HEK293 (cell line): ENCODE results near the gene NPAT.

Experiments used
- CTCF ChIA-PET: fragments of 350-600 bp; formaldehyde crosslinking; extraction: SDS; loops from one replicate; lab custom pipeline; 2021; ENCODE audit warnings: antibody characterized with exemption; lab: Yijun Ruan, JAX
- POLR2A ChIA-PET: fragments of 300-600 bp; formaldehyde crosslinking; extraction: SDS; loops from one replicate; lab custom pipeline; 2020; ENCODE audit warnings: antibody characterized with exemption, inconsistent platforms; lab: Yijun Ruan, JAX
- H3K27ac ChIP-seq: fragments of 200-500 bp; sonication (Bioruptor generic); 2 replicates; pipeline ENCODE4 v1.5.1; 2014; ENCODE audit warnings: low read depth, low read length, control low read depth, inconsistent platforms; ENCODE audit errors: extremely low read depth
- H3K36me3 ChIP-seq, 2 experiments: fragments of 200-500 bp in 1 of 2; sonication (Bioruptor generic) in 1 of 2; 1 replicate in 1 of 2; 2 replicates in 1 of 2; pipeline ENCODE4 v1.5.1; 2014 to 2017; ENCODE audit warnings: inconsistent platforms in 2 of 2, low read length in 2 of 2; ENCODE audit not compliant: control insufficient read depth in 2 of 2, insufficient read depth in 1 of 2
- H3K4me1 ChIP-seq: fragments of 200-500 bp; sonication (Bioruptor generic); 2 replicates; pipeline ENCODE4 v1.5.1; 2014; ENCODE audit warnings: mild to moderate bottlenecking, low read length, inconsistent platforms; ENCODE audit not compliant: control insufficient read depth, insufficient read depth
- H3K4me3 ChIP-seq: 2 replicates; pipeline ENCODE4 v1.5.1; 2011; ENCODE audit warnings: low read depth, mild to moderate bottlenecking, control low read depth, low read length, moderate library complexity
- H3K9me3 ChIP-seq: fragments of 200-500 bp; sonication (Bioruptor generic); 2 replicates; pipeline ENCODE4 v1.5.1; 2014; ENCODE audit warnings: low read depth, low read length, inconsistent platforms; ENCODE audit not compliant: control insufficient read depth, insufficient read depth
- IKZF3 ChIP-seq: fragments of 450-650 bp; IDR thresholded peaks from 2 replicates; pipeline ENCODE4 v1.5.0; 2018; ENCODE audit warnings: missing biosample characterization, mild to moderate bottlenecking, missing genetic modification characterization, moderate library complexity
- KLF8 ChIP-seq: fragments of 450-650 bp; formaldehyde crosslinking; IDR thresholded peaks from 2 replicates; pipeline ENCODE4 v1.5.1; 2016; ENCODE audit warnings: missing biosample characterization, missing genetic modification characterization
- PRDM10 ChIP-seq: fragments of 450-650 bp; formaldehyde crosslinking; IDR thresholded peaks from 2 replicates; pipeline ENCODE4 v1.5.1; 2016; ENCODE audit warnings: missing biosample characterization, missing genetic modification characterization
- SETDB1 ChIP-seq: IDR thresholded peaks from one replicate; pipeline ENCODE4 v1.6.1; 2017; ENCODE audit warnings: mild to moderate bottlenecking, low read length, moderate library complexity, mixed read lengths; ENCODE audit not compliant: insufficient read length
- SP2 ChIP-seq: fragments of 450-650 bp; formaldehyde crosslinking; IDR thresholded peaks from 2 replicates; pipeline ENCODE4 v1.5.1; 2016; ENCODE audit warnings: missing biosample characterization, missing genetic modification characterization
- TRIM28 ChIP-seq: IDR thresholded peaks from 2 replicates; pipeline ENCODE4 v1.6.1; 2011; ENCODE audit warnings: low read length, control low read depth, borderline replicate concordance
- ZBTB10 ChIP-seq: fragments of 450-650 bp; formaldehyde crosslinking; IDR thresholded peaks from 2 replicates; pipeline ENCODE4 v1.5.1; 2016; ENCODE audit warnings: missing biosample characterization, missing genetic modification characterization
- ZBTB21 ChIP-seq: fragments of 450-650 bp; formaldehyde crosslinking; IDR thresholded peaks from 2 replicates; pipeline ENCODE4 v1.5.1; 2017; ENCODE audit warnings: missing biosample characterization, missing genetic modification characterization
- ZFP37 ChIP-seq: fragments of 450-650 bp; formaldehyde crosslinking; IDR thresholded peaks from 2 replicates; pipeline ENCODE4 v1.5.1; 2016; ENCODE audit warnings: missing biosample characterization, missing genetic modification characterization
- ZNF10 ChIP-seq: fragments of 450-650 bp; formaldehyde crosslinking; IDR thresholded peaks from 2 replicates; pipeline ENCODE4 v1.5.1; 2017; ENCODE audit warnings: missing biosample characterization, missing genetic modification characterization
- ZNF112 ChIP-seq: fragments of 450-650 bp; formaldehyde crosslinking; IDR thresholded peaks from 2 replicates; pipeline ENCODE4 v1.5.0; 2017; ENCODE audit warnings: missing biosample characterization, missing genetic modification characterization
- ZNF155 ChIP-seq: fragments of 450-650 bp; formaldehyde crosslinking; IDR thresholded peaks from 2 replicates; pipeline ENCODE4 v1.5.1; 2016; ENCODE audit warnings: missing biosample characterization, missing genetic modification characterization
- ZNF157 ChIP-seq: fragments of 450-650 bp; formaldehyde crosslinking; IDR thresholded peaks from 2 replicates; pipeline ENCODE4 v1.5.1; 2016; ENCODE audit warnings: missing biosample characterization, missing genetic modification characterization
- ZNF202 ChIP-seq: fragments of 450-650 bp; formaldehyde crosslinking; IDR thresholded peaks from 2 replicates; pipeline ENCODE4 v1.5.1; 2016; ENCODE audit warnings: missing biosample characterization, missing genetic modification characterization, borderline replicate concordance
- ZNF266 ChIP-seq: fragments of 450-650 bp; formaldehyde crosslinking; IDR thresholded peaks from 2 replicates; pipeline ENCODE4 v1.5.1; 2016; ENCODE audit warnings: missing biosample characterization, missing genetic modification characterization, low read depth
- ZNF292 ChIP-seq: fragments of 450-650 bp; formaldehyde crosslinking; IDR thresholded peaks from 2 replicates; pipeline ENCODE4 v1.5.1; 2016; ENCODE audit warnings: low read depth, missing biosample characterization, missing genetic modification characterization, borderline replicate concordance
- ZNF391 ChIP-seq: fragments of 450-650 bp; formaldehyde crosslinking; IDR thresholded peaks from 2 replicates; pipeline ENCODE4 v1.5.1; 2016; ENCODE audit warnings: low read depth, missing biosample characterization, missing genetic modification characterization, borderline replicate concordance
- ZNF404 ChIP-seq: fragments of 450-650 bp; formaldehyde crosslinking; IDR thresholded peaks from 2 replicates; pipeline ENCODE4 v1.5.1; 2017; ENCODE audit warnings: missing biosample characterization, missing genetic modification characterization
- ZNF416 ChIP-seq: fragments of 450-650 bp; formaldehyde crosslinking; IDR thresholded peaks from 2 replicates; pipeline ENCODE4 v1.5.1; 2016; ENCODE audit warnings: missing biosample characterization, missing genetic modification characterization
- ZNF423 ChIP-seq: fragments of 450-650 bp; formaldehyde crosslinking; IDR thresholded peaks from 2 replicates; pipeline ENCODE4 v1.5.1; 2016; ENCODE audit warnings: missing biosample characterization, missing genetic modification characterization
- ZNF488 ChIP-seq: fragments of 450-650 bp; formaldehyde crosslinking; IDR thresholded peaks from 2 replicates; pipeline ENCODE4 v1.5.1; 2016; ENCODE audit warnings: missing biosample characterization, missing genetic modification characterization
- ZNF561 ChIP-seq: fragments of 450-650 bp; IDR thresholded peaks from 2 replicates; pipeline ENCODE4 v1.5.1; 2018; ENCODE audit warnings: missing biosample characterization, missing genetic modification characterization, borderline replicate concordance
- ZNF596 ChIP-seq: fragments of 450-650 bp; IDR thresholded peaks from 2 replicates; pipeline ENCODE4 v1.5.0; 2018; ENCODE audit warnings: missing biosample characterization, mild to moderate bottlenecking, missing genetic modification characterization, moderate library complexity
- ZNF600 ChIP-seq: fragments of 450-650 bp; formaldehyde crosslinking; IDR thresholded peaks from 2 replicates; pipeline ENCODE4 v1.5.1; 2016; ENCODE audit warnings: missing biosample characterization, missing genetic modification characterization
- ZNF747 ChIP-seq: fragments of 450-650 bp; formaldehyde crosslinking; IDR thresholded peaks from 2 replicates; pipeline ENCODE4 v1.5.1; 2016; ENCODE audit warnings: missing biosample characterization, missing genetic modification characterization
- ZNF791 ChIP-seq: fragments of 450-650 bp; formaldehyde crosslinking; IDR thresholded peaks from 2 replicates; pipeline ENCODE4 v1.5.1; 2016; ENCODE audit warnings: missing biosample characterization, missing genetic modification characterization
- ZNF843 ChIP-seq: fragments of 450-650 bp; formaldehyde crosslinking; IDR thresholded peaks from 2 replicates; pipeline ENCODE4 v1.5.1; 2016; ENCODE audit warnings: missing biosample characterization, missing genetic modification characterization
- ZSCAN5A ChIP-seq: fragments of 450-650 bp; formaldehyde crosslinking; IDR thresholded peaks from 2 replicates; pipeline ENCODE4 v1.5.1; 2016; ENCODE audit warnings: missing biosample characterization, missing genetic modification characterization

The NPAT gene

GRCh38 chr11:108204929-108205499 lies 17.4 kb downstream of the NPAT start:
- H3K4me3 ChIP-seq = no peak overlapping the region
- no peaks in the 10 kb centered on the region for H3K4me1 ChIP-seq
- peaks cover 5 to 71% of the 10 kb centered on the region in 2 experiments; a peak in 2 of 3 replicates for H3K36me3 ChIP-seq
- ChIA-PET CTCF (interaction anchor here (0.6 kb wide), 1 partner anchor 85 kb away, joined by 3 read pairs; no protein-coding TSS in a partner anchor), POLR2A (no interaction called here)
- no peak overlapping the region for H3K27ac ChIP-seq
- H3K9me3 ChIP-seq = no peaks in the 10 kb centered on the region
- TF ChIP-seq ZNF791 (tag by site-specific recombination) (peak; percentile 94), ZNF843 (tag by site-specific recombination) (no peak), ZNF112 (tag by site-specific recombination) (no peak), ZNF747 (no peak), ZNF404 (tag by site-specific recombination) (no peak), SP2 (tag by site-specific recombination) (no peak), ZNF596 (tag by site-specific recombination) (no peak), SETDB1 (peak; percentile 66)

GRCh38 chr11:108204376-108204775 lies 18.1 kb downstream of the NPAT start:
- H3K4me1 ChIP-seq = no peaks in the 10 kb centered on the region
- ChIA-PET CTCF (interaction anchor here (0.6 kb wide), 1 partner anchor 85 kb away, joined by 3 read pairs; no protein-coding TSS in a partner anchor), POLR2A (no interaction called here)
- H3K4me3 ChIP-seq = no peak overlapping the region
- no peak for TF ChIP-seq ZNF10 (tag by site-specific recombination)
- TF ChIP-seq ZNF600 (tag by site-specific recombination) = no peak
- TF ChIP-seq ZNF202 (tag by site-specific recombination) = no peak
- TF ChIP-seq ZNF391 (tag by site-specific recombination) = no peak
- TF ChIP-seq ZNF155 (tag by site-specific recombination) = no peak
- TF ChIP-seq ZNF423 (tag by site-specific recombination) = no peak
- no peak for TF ChIP-seq ZNF292
- TF ChIP-seq ZBTB10 (tag by site-specific recombination) = no peak
- TF ChIP-seq ZFP37 = no peak
- no peak for TF ChIP-seq ZNF416
- no peak for TF ChIP-seq IKZF3 (tag by site-specific recombination)
- TF ChIP-seq ZNF266 (tag by site-specific recombination) = no peak
- no peak for TF ChIP-seq ZSCAN5A (tag by site-specific recombination)
- TF ChIP-seq ZNF561 (tag by site-specific recombination) = no peak
- TF ChIP-seq KLF8 (tag by site-specific recombination) = no peak
- TF ChIP-seq ZBTB21 (tag by site-specific recombination) = no peak
- TF ChIP-seq ZNF488 (tag by site-specific recombination) = no peak
- TF ChIP-seq PRDM10 (tag by site-specific recombination) = no peak
- TF ChIP-seq ZNF157 (tag by site-specific recombination) = no peak
- no peak for TF ChIP-seq TRIM28
- peaks cover 5 to 72% of the 10 kb centered on the region in 2 experiments; a peak in 2 of 3 replicates for H3K36me3 ChIP-seq
- H3K27ac ChIP-seq = no peak overlapping the region
- no peaks in the 10 kb centered on the region for H3K9me3 ChIP-seq
